ENCODE results near the gene PLA2G15. TPM values are rescaled to one million over a fixed set of nuclear protein-coding genes. Genes with fewer than 3 reads are reported as not detected.

PLA2G15 gene
- total and polyA plus RNA-seq, 2 of the 13 experiments (the other 11 are each of a cell fraction or from before 2014, with no cell fraction given), result 14.4 to 23.7 TPM

GRCh38 chr16:68234188-68235107 is 10.7 kb upstream of the PLA2G15 start (continued):
- TF ChIP-seq GFI1 (CRISPR knock-in tag; IDR thresholded peaks at IDR 0.05; ENCODE audit: borderline replicate concordance) (0 out of 2 replicates have a peak, but pooled peaks have one; percentile 67), TCF7 (IDR thresholded peaks at IDR 0.05; ENCODE audit: low read depth) (no peak), ZNF296 (CRISPR knock-in tag; conservative IDR thresholded peaks at IDR 0.05) (0 out of 2 replicates have a peak, but pooled peaks have one; percentile 38), SNAI1 (CRISPR knock-in tag; IDR thresholded peaks at IDR 0.05; ENCODE audit: borderline replicate concordance) (no peak), TCF12 (IDR thresholded peaks at IDR 0.05) (no peak), TCF12 (CRISPR knock-in tag; IDR thresholded peaks at IDR 0.05) (peak; percentile 73; the same call in 1 of the 2 replicates), ZNF264 (CRISPR knock-in tag; IDR thresholded peaks at IDR 0.05) (no peak), ZBTB34 (CRISPR knock-in tag; IDR thresholded peaks at IDR 0.05) (no peak), RBM39 (IDR thresholded peaks at IDR 0.05; ENCODE audit: low read depth, low read length, poor library complexity, severe bottlenecking) (no peak), CREBL2 (CRISPR knock-in tag; IDR thresholded peaks at IDR 0.05; ENCODE audit: borderline replicate concordance) (no peak), ZNF720 (CRISPR knock-in tag; IDR thresholded peaks at IDR 0.05) (no peak), TEAD2 (CRISPR knock-in tag; IDR thresholded peaks at IDR 0.05) (no peak), EP300 (IDR thresholded peaks at IDR 0.05; ENCODE audit: low read depth in 2 of 2, low read length in 2 of 2) (peak in 1 of 2 experiments; percentile 72; a peak in 2 of 4 replicates), EP300 (CRISPR knock-in tag; IDR thresholded peaks at IDR 0.05; ENCODE audit: borderline replicate concordance) (no peak; the same call in 1 of the 2 replicates), CBX1 (IDR thresholded peaks at IDR 0.05; ENCODE audit: low read depth) (no peak), BHLHE40 (IDR thresholded peaks at IDR 0.05; ENCODE audit: low read length) (no peak), NR2F1 (CRISPR knock-in tag; IDR thresholded peaks at IDR 0.05) (peak; percentile 12 to 71; a peak in 2 of 4 replicates), SETDB1 (CRISPR knock-in tag; IDR thresholded peaks at IDR 0.05; ENCODE audit: borderline replicate concordance) (no peak), FOXP1 (IDR thresholded peaks at IDR 0.05) (no peak), FOXP1 (CRISPR knock-in tag; IDR thresholded peaks at IDR 0.05) (peak; percentile 74; the same call in 1 of the 2 replicates), MAX (IDR thresholded peaks at IDR 0.05) (peak; percentile 66; the same call in 1 of the 2 replicates), MYNN (CRISPR knock-in tag; IDR thresholded peaks at IDR 0.05; ENCODE audit: low read depth) (no peak), MEIS1 (CRISPR knock-in tag; IDR thresholded peaks at IDR 0.05; ENCODE audit: borderline replicate concordance) (peak; percentile 69; the same call in 1 of the 2 replicates), PRDM10 (CRISPR knock-in tag; IDR thresholded peaks at IDR 0.05; ENCODE audit: low read depth) (no peak), ZSCAN30 (CRISPR knock-in tag; IDR thresholded peaks at IDR 0.05) (no peak)

Data from HepG2 (cell line).